Measurements from ENCODE around the gene DCST1.

The DCST1 gene

DNA sequence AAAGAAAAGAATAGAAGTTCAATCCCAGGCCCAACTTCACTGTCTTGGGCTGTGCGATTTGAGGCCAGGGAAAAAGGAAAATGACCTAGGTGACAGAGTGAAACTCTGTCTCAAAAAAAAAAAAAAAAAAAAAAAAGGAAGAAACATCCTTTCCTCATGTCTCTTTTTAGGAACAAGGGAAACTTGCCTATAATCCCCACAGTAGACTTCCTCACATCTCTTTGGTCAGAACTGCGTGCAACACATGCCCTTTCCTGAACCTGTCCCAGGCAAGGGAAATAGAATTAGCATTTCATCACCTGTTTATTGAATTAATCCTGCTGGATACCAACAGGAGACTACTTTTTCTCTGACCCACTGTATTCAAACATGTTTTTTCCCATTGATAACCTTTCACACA, 2.3 kb downstream of the DCST1 start:
- DNase-seq (ENCODE audit: low spot score) = no peak

DNA sequence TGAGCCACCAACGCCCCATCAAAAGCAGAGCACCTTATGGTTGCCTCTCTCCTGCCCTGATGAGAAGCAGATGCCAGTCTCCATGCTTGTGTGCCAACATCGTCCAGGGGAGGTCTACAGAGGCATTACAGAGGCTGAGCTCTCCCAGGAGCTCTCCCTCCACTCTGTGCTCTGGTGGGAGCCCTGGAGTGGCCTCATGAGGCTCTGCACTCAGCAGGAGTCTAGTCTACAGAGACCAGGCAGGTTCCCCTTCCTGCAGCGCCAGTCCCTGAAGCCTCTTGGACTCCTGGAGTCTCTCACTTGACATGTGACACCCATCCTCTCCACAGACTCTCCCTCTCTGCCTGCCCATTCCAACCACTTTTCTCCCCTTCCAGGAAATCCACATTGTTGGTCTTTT, 3.4 kb downstream of the DCST1 start:
- no peak for DNase-seq (ENCODE audit: low spot score)

DNA sequence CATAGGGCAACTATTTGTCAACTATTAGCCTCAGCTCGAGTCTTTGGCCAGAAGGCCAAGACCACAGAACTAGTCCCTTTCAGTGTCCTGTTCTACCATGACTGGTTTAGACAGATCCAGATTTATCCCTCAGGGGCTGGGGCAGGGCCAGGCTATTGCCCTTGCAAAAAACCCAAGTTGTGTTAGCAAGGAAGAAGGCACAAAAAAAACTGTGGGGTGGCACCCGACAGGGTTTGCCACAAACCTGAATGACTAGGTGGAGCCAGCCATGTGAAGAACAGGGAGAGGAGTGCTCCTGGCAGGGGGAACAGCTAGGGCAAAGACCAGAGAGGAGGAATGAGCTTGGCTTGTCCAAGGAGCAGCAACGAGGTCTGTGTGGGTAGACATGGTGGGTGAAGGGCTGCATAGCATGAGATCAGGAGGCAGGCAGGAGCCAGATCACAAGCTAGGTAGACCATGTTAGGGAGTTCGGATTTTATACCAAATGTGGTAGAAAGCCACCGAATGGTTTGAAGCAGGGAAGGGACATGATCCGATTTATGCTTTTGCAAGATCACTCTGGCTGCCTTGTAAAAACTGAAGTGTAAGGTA, 4.3 kb downstream of the DCST1 start:
- no peak for DNase-seq (ENCODE audit: low spot score)

DNA sequence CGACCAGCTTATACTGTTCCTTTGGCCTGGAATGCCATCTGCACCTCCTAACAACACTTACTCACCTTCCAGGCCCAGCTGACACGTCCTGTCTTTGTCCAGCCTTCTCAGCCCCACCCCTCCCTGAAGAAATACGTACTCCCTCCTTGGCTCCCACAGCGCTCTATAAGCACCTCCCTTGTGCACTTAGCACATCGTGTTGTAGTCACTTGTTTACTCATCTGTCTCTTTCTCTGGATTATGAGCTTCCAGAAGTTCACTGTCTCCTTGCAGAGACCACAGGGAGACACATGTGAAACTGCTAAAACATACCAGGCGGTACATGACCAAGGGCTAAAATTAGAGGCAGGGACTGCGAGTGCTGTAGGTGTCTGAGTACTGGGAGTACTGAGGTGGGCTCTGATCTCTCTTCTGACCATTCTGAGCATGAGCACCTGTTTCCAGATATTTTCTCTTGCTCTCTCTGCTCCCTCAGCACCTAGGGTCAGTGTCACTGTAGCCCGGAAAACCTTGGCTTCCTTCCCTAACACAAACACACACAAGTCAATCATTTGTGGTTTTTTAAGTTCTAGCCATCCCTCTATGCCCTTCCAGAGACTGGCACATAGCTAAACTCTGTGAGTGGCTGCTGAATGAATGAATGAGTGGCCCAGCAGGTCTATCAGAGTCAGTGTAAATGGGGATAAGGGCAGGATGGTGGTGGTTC, 5.1 kb downstream of the DCST1 start:
- no peak for DNase-seq (ENCODE audit: low spot score)

DNA sequence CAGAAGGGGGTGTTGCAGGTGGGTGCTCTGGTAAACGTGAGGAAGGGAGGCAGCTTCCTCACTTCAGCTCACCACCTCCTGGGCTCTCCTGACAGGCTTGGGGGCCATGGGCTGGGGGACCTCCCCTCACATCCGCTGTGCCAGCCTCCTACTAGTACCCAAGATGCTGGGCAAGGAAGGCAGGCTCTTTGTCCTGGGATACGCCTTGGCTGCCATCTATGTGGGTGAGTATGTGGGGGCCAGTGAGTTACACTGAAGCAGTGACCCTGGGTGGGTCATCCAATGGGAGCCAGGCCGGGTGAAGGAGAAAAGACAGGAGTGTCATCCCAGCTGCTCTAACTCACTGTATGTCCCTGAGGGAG, 5.7 kb downstream of the DCST1 start:
- no peak for DNase-seq (ENCODE audit: low spot score)

DNA sequence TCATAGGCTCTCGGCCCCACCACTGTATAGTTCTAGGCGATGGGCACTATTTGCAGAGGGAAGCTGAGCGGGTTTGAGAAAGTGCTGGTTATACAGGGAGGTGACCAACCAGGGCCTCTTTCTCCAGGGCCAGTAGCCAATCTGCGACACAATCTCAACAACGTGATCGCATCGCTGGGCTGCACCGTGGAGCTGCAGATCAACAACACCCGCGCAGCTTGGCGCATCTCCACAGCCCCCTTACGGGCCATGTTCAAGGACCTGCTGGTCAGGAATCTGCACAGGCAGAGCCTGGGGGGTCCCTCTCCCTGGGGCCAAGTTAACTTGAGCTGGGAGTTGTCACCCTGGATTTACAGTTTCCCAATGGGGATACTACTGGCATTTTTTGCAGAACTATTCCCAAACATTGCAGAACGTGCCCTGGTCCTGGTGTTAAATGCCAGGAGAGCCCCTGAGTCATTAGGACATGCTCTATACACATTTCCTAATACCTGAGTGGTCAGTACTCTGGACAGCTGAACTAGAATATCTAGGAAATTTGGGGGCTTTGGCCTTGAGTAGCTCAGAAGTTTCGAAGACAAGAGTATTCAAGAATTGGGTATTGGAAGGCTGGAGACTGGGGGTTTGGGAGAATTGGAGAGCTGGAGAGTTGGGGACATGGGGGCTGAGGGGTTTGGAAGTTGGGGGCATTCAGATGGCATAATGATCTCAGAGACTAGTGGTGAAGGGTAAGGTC, 6.9 kb downstream of the DCST1 start:
- no peak for DNase-seq (ENCODE audit: low spot score)

DNA sequence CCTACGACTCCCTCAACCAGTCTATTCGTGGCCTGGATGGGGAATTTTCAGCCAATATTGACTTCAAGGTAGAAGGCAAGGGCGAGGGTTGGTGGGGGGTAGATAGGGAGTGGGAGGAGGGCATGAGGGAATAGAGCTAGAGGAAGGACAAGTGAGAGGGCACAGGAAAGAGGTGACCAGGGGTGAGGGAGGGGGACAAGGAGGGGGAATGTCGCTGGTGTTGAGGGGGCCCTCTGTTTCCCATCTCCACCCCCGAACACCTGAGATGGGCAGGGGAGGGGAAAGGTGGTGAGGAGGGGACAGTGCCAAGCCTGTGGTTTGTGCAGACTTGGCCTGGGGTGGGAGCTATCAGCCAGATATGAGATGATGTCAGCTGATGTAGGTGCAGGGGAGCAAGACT, 9.2 kb downstream of the DCST1 start:
- DNase-seq (ENCODE audit: low spot score) = no peak

DNA sequence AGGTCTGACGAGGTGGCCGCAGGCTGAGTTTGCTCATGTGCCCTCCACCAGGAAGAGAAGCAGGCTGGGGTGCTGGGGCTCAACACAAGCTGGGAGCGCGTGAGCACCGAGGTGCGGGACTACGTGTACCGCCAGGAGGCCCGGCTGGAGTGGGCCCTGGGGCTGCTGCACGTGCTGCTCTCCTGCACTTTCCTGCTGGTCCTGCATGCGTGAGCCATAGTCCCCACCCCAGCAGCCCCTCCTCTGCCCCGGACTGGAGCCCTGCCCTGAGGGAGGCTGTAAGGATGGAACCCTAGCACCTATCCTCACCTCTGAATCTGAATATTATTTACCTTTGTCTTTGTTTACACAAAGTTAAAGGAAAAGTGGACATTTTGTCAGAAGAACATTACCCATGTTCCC, 9.7 kb downstream of the DCST1 start:
- no peak for DNase-seq (ENCODE audit: low spot score)

DNA sequence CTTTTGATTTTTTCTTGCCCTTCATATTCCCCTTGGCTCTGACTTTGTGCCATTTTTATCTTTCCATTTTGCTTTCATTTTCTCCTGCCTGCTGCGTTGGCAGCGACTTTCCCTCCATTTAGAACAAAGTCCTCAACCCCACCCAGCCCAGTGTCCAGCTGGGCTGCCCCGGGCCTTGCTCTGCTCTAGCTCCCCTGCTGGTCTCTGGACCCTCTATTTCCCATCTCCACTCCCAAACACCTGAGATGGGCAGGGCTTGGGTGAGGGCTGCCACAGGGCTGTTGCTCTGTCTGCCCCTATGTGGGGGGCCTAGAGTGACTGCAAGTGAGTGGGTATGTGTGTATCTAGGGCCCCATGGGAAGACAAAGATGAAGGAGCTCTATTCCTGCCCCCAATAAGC, 10.2 kb downstream of the DCST1 start:
- no peak for DNase-seq (ENCODE audit: low spot score)

DNA sequence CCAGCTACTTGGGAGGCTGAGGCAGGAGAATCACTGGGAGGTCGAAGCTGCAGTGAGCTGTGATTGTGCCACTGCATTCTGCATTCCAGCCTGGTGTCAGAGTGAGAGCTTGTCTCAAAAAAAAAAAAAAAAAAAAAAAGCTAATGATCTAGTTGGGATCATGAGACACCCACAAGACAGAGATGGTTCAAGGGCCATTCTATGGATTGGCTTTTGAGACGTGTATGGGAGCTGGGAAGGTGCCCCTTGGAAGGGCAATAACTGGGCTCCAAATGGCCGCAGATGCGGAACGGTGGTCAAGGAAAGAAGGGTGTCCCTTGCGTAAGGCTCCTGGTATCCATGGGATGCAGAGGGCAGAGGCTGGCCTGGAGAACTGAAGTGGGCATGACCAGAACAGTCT, 10.7 kb downstream of the DCST1 start:
- DNase-seq (ENCODE audit: low spot score) = no peak

DNA sequence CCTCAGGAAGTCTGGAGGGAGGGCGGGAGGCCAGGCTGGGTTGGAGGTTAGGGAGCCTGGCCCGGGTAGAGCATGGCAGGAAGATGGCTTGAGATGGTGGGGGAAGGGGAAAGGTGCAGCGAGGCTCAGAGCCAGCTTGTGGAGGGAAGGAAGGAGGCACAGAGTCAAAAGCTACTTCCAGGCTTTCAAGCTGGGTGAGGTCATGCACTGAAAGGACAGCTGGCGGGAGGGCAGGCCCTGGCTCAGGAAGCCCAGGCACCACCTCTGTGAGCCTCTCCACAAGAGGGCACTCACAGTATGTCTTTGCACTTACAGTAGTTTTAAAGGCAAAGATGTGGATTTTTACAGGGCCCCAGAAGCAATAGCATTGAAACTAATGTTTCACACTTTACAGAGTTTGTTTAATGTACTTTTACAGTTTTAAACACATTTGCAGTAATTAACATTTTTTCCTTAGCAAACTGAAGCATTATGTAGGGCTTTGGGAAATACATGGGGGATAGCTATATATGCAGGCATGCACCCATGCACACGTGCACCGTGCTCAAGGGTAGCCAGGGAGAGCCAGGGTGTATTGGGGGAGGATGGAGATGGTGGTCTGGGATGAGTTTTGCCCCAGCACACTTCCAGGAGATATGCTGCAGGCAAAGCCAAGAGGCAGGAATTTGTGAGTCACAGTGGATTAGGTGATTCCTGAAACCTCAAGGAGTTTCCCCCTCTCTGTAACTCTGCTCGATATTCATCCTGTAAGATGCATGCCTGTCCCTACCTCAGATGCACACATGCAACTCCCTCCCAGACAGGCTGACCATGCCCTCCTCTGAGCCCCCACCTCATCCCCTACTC, 11.4 kb downstream of the DCST1 start:
- DNase-seq (ENCODE audit: low spot score) = peak; percentile 93

DNA sequence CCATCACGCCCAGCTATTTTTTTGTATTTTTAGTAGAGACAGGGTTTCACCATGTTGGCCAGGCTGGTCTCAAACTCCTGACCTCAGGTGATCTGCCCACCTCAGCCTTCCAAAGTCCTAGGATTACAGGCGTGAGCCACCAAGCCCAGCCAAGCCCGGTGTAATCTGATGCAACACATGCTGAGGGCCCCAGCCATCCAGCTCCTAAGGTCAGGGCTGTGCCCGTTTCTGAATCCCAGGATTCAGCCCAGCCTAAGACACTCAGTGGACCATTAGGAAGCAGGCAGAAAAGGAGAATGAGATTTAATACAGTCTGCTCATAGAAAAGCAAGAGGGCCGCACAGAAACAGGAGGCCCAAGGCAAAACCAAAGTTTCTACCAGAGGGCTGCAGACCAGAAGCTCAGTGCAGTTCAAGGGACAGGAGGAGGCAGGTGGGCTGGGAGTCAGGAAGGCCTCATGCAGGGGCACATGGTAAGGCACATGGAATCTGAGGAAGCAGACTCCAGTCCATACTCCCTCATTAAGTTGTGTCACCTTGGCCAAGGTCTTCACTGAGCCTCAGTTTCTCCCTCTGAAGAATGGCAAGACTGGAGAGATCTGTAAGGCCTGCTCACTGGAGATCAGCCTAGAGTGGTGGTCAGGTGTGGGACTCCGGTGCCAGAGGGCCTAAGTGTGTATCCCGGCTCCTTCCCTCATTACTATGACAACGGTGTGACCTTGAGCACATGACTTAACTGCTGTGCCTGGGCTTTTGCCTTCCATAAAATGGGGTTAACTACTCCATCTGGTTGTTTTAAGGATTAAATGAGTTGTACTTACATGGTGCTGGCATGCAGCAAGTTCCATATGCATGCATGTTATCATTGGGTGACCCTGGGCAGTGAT, 15.1 kb downstream of the DCST1 start:
- peak; percentile 71 for DNase-seq (ENCODE audit: low spot score)

DNA sequence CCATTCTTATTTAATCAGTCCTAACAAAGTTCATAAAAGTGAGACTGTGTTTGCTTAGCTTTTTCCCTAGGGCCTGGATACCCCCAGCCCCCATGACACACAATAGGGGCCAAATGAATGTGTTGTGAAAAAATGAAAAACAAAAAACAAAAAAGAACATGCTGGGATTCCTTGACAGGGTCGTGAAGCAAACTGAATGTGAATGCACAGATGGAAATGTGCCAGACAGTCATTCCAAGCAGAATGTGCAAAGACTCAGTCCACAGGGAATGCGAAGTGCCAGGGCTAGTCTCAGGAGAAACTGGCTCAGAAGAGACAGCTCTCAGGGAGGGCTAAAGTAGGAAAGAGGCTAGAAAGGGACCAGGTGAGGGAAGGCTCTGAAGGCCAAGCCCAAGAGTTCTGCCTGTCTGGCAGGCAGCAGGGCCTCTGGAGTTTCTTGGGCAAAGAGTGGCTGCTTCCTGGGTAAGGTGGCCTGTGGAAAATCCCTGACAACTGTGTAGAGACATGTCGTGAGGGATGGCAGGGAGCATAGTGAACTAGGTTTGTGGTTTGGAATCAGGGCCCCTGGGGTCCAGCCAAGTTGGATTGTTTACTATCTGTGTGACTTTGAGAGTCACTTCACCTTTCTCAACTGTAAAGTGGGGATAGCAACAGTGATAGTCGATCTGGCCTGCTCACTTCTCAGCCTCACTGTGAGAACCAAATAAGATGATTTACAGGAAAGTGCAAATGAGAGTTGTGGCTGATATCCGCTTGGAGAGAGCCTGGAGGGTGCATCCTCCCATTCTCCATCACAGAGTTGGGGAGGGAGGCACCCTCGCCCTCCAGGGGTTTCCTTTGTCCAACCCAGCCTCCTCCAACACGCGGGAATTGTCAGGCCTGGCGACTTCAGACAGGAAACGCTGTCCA, 16.3 kb downstream of the DCST1 start:
- DNase-seq (ENCODE audit: low spot score) = peak; percentile 43

DNA sequence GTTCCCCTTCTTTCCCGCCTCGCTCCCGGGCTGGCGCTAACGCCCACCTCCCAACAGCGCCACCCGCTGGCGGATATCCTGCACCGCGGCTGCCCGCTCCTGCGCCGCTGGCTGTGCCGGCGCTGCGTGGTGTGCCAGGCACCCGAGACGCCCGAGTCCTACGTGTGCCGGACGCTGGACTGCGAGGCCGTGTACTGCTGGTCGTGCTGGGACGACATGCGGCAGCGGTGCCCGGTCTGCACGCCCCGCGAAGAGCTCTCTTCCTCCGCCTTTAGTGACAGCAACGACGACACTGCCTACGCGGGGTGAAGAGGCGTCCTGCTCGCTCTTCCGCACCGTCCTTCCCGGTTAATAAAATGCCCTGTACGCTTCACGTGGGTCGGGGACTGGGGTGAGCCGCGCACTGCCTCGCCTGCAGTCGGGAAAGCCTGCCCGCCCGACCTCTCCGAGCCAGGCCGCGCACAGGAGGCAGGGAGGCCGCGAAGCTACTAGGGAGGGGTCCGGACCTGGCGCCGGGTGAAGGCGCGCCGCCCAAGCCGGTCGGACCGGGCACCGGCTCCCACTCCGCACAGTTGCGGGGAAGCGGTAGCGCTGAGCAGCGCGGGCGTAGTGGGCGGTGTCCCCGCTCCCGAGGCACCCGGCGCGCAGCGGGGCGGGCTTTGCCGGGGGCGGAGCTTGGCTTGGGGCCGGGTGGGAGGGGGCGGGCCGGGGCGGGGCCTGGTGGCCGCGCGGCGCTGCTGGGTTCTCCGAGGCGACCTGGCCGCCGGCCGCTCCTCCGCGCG, 17.1 kb downstream of the DCST1 start, which contains the start of gene ADAM15:
TSS of gene ADAM15 (plus strand) at position 757 of the 782 bp plus-strand sequence. CDS start 71 bp downstream, outside the sequence.
- DNase-seq (ENCODE audit: low spot score) = peak; percentile 98

DNA sequence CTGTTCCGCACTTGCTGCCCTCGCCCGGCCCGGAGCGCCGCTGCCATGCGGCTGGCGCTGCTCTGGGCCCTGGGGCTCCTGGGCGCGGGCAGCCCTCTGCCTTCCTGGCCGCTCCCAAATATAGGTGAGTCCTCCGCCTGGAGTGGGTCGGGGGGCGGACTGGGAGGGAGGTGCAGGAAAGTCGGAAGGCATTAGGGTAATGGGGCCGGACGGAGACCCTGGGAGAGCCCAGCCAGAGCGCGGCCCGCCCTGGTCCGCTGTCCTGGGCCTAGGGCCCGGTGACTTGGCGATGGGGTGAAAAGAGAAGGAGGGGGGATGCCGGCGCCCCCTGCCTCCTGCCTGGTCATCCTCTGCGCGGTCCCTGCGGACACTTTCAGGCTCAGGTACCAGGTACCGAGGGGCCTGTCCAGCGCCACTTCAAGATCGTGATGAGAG, 17.7 kb downstream of the DCST1 start:
- DNase-seq (ENCODE audit: low spot score) = peak; percentile 40

DNA sequence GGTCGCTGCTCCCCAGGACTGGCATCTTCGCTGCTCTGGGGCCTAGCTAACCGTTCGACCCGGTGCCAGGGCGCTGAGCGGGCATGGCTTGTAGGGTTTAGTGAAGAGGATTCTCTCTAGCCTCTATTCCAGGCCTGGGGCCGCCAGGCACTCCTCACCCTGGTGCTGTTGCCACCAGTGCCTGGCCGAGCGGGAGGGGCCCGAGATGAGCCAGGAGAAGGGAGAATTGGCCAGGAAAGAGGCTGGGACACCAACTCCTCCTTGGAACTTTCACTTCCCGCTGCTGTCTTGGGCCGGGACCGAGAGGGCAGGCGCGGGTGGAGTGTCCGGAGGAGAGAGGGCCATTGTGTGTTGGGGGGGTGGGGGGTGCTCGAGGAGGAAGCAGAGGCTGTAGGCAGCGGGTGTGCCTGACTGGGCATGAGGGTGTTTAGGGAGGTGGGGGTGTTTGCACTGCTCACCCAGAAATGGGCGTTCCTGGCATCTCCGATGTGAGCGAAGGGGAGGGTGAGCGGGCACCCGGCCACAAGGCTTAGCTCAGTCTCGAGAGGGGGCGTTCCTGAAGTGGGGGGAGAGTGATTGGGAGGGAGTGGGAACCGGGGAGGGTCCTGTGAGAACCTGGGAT, 18.3 kb downstream of the DCST1 start:
- DNase-seq (ENCODE audit: low spot score) = peak; percentile 42

DNA sequence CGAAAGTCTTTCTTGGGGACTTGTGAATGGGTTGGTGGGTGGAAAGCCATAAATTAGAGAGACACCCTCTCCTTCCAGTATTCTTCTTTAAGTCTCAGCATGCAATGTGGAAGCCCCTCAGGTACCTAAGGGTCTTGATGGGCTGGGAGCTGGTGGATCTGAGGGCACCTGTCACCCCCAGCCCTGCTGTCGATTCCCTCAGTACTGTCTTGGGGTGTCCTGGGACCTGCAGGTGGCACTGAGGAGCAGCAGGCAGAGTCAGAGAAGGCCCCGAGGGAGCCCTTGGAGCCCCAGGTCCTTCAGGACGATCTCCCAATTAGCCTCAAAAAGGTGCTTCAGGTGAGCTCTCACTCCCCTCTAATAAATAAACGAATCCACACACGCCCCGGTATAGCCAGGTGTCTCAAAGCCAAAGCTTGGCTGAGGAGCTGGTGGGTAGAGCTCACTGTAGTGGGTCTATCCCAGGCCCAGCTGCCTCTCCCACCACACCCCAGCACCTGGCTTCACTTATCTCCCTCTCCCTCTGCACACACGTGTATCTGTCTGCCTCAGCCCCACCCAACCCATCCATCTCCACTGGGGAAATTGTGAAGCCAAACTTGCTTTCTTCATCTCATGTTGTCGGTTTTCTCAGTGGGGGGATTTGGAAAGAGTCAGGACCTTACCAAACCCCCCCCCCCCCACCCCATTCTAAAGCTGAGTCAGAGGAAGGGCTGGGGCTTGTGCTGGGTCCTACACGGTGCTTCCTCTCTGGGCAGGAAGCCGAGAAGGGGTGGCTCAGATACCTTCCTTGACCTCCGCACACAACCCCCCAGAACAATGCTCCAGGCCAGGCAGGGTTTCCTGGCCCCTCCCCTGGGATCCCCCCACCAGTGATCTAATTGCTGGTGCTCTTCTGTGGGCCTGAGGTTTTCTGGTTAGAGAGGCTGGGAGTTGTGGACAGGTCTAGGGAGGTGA, 19.1 kb downstream of the DCST1 start:
- no peak for DNase-seq (ENCODE audit: low spot score)

Measured in HuH-7 (cell line).